ENCODE results near the gene PLCD3. TPM values are rescaled to one million over a fixed set of nuclear protein-coding genes. Genes with fewer than 3 reads are reported as not detected.

Gene PLCD3
- 100 to 1,000 TPM in 2 of 4 donors, 10 to 100 TPM in 2; 50.4 to 147 (median 81.8) TPM for total RNA-seq

GRCh38 chr17:45132320-45132571 lies at the start of gene PLCD3:
TSS of gene PLCD3 (minus strand) at chr17:45132515. CDS start at chr17:45132410, 105 bp downstream.
- ATAC-seq, result no peak
- no peaks in the 10 kb centered on the region for H3K27me3 ChIP-seq
- H3K4me1 ChIP-seq, result peaks cover 0 to 88% (median 38%) of the 10 kb centered on the region in 3 donors
- peaks cover 0 to 2% of the 10 kb centered on the region in 2 donors for H3K36me3 ChIP-seq
- TF ChIP-seq POLR2AphosphoS5 (IDR thresholded peaks at IDR 0.05) (no peak), POLR2A (IDR thresholded peaks at IDR 0.05) (peak in 1 of 2 donors; percentile 64)
- H3K27ac ChIP-seq, result peak within 1 kb of the TSS; percentile 93 to 100 (median 98)
- no CpG with 5 or more reads among the region's 36 CpGs for WGBS, 2 donors (ENCODE audit: low coverage in 1 of 2)
- peak within 1 kb of the TSS; percentile 95 to 99 for H3K4me3 ChIP-seq
- H3K9me3 ChIP-seq, result no peaks in the 10 kb centered on the region

DNA sequence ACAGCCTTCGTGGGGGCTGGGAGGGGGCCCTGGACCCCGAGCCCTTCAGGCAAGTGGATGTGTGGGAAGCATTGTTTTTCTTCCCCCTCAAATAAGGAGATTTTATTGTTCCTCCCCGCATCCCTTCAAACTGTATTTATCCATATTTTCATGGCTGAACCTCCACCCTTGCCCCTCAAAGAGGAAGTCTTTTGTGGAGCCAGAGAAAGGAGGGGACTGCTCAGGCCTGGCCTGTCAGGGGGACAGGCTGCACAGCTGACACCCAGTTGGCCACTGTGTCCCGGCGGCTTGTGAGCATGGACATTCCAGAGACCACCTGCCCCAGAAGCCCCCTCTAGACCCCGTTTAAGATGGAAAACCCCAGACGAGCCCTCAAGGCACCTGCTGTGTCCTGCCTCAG lies 45.2 kb upstream of the PLCD3 start:
- no peak for ATAC-seq
- WGBS, 2 donors (ENCODE audit: low coverage in 1 of 2), result 80 to 100% methylated on average over 1 of the region's 7 CpGs
- Histone ChIP-seq H3K27ac (peak overlapping the region in 1 of 4 donors; percentile 74), H3K4me1 (peaks cover 0 to 31% (median 19%) of the 10 kb centered on the region in 3 donors), H3K36me3 (no peaks in the 10 kb centered on the region), H3K27me3 (no peaks in the 10 kb centered on the region), H3K9me3 (no peaks in the 10 kb centered on the region), H3K4me3 (no peak overlapping the region)
- TF ChIP-seq POLR2AphosphoS5 (IDR thresholded peaks at IDR 0.05), result no peak
- TF ChIP-seq EP300 (IDR thresholded peaks at IDR 0.05), result no peak
- TF ChIP-seq, protein P1, sequence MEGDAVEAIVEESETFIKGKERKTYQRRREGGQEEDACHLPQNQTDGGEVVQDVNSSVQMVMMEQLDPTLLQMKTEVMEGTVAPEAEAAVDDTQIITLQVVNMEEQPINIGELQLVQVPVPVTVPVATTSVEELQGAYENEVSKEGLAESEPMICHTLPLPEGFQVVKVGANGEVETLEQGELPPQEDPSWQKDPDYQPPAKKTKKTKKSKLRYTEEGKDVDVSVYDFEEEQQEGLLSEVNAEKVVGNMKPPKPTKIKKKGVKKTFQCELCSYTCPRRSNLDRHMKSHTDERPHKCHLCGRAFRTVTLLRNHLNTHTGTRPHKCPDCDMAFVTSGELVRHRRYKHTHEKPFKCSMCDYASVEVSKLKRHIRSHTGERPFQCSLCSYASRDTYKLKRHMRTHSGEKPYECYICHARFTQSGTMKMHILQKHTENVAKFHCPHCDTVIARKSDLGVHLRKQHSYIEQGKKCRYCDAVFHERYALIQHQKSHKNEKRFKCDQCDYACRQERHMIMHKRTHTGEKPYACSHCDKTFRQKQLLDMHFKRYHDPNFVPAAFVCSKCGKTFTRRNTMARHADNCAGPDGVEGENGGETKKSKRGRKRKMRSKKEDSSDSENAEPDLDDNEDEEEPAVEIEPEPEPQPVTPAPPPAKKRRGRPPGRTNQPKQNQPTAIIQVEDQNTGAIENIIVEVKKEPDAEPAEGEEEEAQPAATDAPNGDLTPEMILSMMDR (IDR thresholded peaks at IDR 0.05), result no peak
- TF ChIP-seq POLR2A (IDR thresholded peaks at IDR 0.05), result no peak

DNA sequence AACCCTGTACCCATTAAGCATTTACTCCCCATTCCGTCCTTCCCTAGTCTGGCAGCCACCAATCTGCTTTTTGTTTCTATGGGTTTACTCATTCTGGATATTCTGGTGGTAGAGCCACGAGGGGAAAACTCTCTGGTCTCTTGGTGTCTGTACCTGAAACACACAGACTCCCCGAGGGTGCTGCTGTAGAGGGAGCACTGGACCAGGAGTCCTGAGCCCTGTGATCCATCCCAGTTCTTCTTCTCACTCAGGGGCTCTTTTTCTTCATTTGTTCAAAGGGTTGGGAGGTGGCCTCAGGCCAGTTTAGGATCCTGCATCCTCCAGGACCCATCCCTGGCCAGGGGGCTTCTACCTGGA lies 43.4 kb upstream of the PLCD3 start:
- TF ChIP-seq POLR2AphosphoS5 (IDR thresholded peaks at IDR 0.05) (no peak), POLR2A (IDR thresholded peaks at IDR 0.05) (no peak), EP300 (IDR thresholded peaks at IDR 0.05) (no peak)
- TF ChIP-seq, protein P1 (IDR thresholded peaks at IDR 0.05), result no peak
- no peaks in the 10 kb centered on the region for H3K36me3 ChIP-seq
- H3K27ac ChIP-seq, result peak overlapping the region; percentile 27 to 82 (median 72)
- H3K9me3 ChIP-seq, result no peaks in the 10 kb centered on the region
- no peak for ATAC-seq
- no peaks in the 10 kb centered on the region for H3K27me3 ChIP-seq
- H3K4me3 ChIP-seq, result no peak overlapping the region
- WGBS, 2 donors (ENCODE audit: low coverage in 1 of 2), result 85 to 94% methylated on average over 1 to 2 of the region's 3 CpGs
- peaks cover 0 to 49% (median 37%) of the 10 kb centered on the region in 3 donors for H3K4me1 ChIP-seq

DNA sequence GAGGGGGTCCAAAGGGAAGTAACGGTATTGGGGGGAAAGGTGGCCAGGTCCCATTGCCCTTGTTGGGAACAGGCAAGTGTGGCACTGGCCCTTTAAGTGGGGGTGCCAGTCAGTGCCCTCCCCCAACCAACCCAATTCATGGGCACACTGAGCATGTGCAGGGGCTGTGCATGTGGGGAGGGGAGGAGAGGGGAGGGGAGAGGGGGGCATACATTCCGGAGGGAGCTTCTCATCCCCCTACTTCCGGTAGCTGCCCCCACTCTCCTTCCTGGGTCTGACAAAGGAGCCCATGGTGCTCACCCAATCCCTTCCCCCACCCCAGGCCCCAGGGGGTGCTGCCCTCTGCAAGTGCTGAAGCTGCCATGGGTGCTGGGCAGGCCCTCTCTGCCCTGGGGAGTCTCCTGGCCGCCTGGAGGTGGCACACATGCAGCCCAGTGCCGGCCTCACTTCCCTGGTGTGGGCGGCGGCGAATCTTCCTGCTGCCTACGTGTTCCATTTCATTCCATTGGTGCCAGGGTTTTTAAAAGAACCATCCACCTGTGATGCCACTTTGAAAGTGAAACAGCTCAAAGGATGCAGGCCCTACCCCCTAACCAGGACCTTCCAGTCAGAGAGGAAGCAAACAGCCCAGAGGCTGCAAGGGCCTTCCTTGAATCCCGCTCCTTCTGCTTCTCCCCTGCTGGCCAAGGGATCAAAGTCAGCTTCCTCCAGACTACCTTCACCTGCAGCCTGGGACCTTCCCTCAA lies 40.4 kb upstream of the PLCD3 start:
- peak overlapping the region; percentile 38 to 45 for H3K4me3 ChIP-seq
- 60% methylated on average over 1 of the region's 10 CpGs; no CpG with 5 or more reads in 1 of the 2 donors for WGBS, 2 donors (ENCODE audit: low coverage in 1 of 2)
- peak; percentile 66 for ATAC-seq
- H3K36me3 ChIP-seq, result peaks cover 0 to 8% of the 10 kb centered on the region in 2 donors
- H3K27ac ChIP-seq, result peak overlapping the region; percentile 91 to 95 (median 93)
- peaks cover 0 to 61% (median 42%) of the 10 kb centered on the region in 3 donors for H3K4me1 ChIP-seq
- H3K9me3 ChIP-seq, result no peaks in the 10 kb centered on the region
- H3K27me3 ChIP-seq, result no peaks in the 10 kb centered on the region
- TF ChIP-seq, protein P1 (IDR thresholded peaks at IDR 0.05), result peak in 2 of 4 experiments; percentile 4 to 5
- peak; percentile 8 to 21 for TF ChIP-seq POLR2A (IDR thresholded peaks at IDR 0.05)
- no peak for TF ChIP-seq EP300 (IDR thresholded peaks at IDR 0.05)
- peak; percentile 14 for TF ChIP-seq POLR2AphosphoS5 (IDR thresholded peaks at IDR 0.05)

DNA sequence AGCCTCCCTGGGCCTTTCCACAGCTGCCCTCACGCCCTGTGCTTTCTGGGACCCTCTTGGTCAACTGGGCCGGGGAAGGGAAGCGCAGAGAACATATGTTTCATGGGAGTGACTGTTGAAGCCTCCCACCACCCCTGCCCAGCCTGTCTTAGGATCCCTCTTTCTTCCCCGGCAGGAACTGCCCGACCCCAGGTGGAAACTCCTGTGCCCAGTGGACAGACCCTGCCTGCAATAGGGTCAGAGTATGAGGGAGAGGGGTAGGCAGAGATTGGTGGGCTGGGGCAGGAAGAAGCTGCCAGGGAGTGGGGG lies 39.9 kb upstream of the PLCD3 start:
- Histone ChIP-seq H3K4me1 (peaks cover 0 to 61% (median 42%) of the 10 kb centered on the region in 3 donors), H3K27ac (peak overlapping the region; percentile 91 to 95 (median 93)), H3K27me3 (no peaks in the 10 kb centered on the region), H3K36me3 (peaks cover 0 to 8% of the 10 kb centered on the region in 2 donors), H3K9me3 (no peaks in the 10 kb centered on the region), H3K4me3 (peak overlapping the region; percentile 38 to 45)
- no peak for ATAC-seq
- no CpG with 5 or more reads among the region's 5 CpGs for WGBS, 2 donors (ENCODE audit: low coverage in 1 of 2)
- TF ChIP-seq, protein P1 (IDR thresholded peaks at IDR 0.05), result no peak
- TF ChIP-seq POLR2AphosphoS5 (IDR thresholded peaks at IDR 0.05) (no peak), POLR2A (IDR thresholded peaks at IDR 0.05) (no peak), EP300 (IDR thresholded peaks at IDR 0.05) (no peak)

Data from gastroesophageal sphincter (tissue), 4 donors.